Hippocampal formation (tissue), 2 donors: ENCODE measurements around the gene ZFPM1.

Experiments used
- DNase-seq, 2 donors: peaks; one replicate each; lab custom pipeline; 2025; lab: John Stamatoyannopoulos, UW

ZFPM1 gene

GRCh38 chr16:88526008-88526905, 73.2 kb downstream of the ZFPM1 start:
- no peak for DNase-seq

DNA sequence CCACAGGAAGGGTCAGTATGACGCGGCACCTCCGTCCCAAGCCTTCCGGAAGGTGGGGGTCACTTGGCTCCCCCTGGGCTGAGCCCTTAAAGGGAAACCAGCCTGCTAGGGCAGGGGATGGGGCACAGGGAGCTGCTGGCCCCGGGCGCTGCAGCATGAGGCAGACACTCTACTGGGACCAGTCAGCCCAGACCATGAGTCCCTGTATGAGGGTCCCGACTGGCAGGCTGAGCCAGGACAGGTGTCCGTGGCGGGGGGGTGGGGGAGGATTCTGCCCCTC, 73.8 kb downstream of the ZFPM1 start:
- no peak for DNase-seq

- DNase-seq = peak; percentile 25 to 41
Observed at GRCh38 chr16:88527186-88527936, 74.3 kb downstream of the ZFPM1 start.

DNA sequence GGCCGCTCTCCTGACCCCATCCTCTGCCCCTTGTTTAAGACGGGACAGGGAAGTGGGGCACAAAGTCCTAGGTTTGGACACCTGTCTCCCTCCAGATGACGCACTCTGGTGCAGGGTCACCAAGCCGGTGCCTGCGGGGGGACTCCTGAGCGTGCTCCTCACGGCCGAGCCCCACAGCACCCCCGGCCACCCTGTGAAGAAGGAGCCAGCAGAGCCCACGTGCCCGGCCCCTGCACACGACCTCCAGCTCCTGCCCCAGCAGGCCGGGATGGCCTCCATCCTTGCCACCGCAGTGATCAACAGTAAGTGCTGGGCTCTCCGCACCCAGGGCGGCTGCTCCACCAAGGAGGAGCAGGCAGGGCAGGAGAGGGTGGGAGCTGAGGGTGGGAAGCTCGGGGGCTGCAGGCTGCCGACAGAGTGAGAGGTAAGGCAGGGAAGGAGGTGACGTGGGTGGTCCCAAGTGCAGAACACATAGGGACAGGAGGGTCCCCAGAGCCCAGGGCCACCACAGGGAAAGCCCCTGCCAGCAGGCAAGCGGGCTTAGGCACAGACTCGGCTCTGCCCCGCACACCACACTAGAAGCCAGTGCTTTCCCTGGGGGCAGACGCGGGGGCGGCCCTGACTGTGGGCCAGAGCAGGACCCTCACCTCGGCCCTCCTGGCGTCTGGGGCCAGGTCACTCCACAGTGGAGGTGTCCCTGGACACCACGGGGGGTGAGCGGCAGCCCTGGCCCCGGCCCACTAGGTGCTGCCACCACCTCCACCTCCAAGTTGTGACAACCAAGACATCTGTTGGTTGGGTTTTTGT, 75.1 kb downstream of the ZFPM1 start:
- no peak for DNase-seq

DNA sequence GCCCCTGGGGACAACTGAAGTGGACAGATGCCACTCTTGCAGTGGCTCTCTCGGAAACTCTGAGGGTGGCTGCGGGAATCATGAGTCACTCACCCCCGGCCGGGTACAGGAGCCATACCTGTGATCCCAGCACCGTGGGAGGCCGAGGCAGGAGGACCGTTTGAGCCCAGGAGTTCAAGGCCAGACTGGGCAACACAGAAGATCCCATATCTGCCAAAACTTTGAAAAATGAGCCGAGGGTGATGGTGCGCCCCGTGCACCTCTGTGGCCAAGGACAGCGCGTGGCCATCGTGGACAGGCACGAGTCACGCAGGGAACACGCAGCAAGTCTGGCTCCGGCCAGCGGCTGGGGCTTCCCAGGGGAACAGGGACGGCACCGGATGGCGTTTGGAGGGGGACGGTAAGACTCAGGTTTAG, 75.8 kb downstream of the ZFPM1 start:
- no peak for DNase-seq

DNA sequence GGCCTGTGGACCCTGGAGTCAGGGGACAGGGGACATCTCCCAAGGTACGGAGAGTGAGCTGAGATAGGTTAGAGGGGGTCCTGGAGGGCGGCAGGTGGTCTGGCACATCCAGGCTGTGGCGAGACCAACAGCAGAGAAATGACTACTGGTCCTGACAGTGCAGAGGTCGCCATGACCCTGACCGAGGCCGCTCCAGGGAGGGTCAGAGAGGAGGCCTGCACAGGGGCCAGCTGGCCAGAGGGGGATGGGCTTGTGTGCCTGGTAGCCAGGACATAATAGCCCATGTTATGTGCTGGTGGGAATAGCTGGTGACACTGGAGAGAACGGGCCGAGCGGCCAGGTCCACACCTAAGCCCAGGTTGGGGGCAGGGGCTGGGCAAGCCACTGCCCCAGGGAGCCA, 76.5 kb downstream of the ZFPM1 start:
- DNase-seq = no peak

GRCh38 chr16:88530051-88530857, 77.2 kb downstream of the ZFPM1 start:
- no peak for DNase-seq

- no peak for DNase-seq
Observed at GRCh38 chr16:88530858-88531203, 77.8 kb downstream of the ZFPM1 start.

- DNase-seq = no peak
Observed at GRCh38 chr16:88531346-88531745, 78.3 kb downstream of the ZFPM1 start.

DNA sequence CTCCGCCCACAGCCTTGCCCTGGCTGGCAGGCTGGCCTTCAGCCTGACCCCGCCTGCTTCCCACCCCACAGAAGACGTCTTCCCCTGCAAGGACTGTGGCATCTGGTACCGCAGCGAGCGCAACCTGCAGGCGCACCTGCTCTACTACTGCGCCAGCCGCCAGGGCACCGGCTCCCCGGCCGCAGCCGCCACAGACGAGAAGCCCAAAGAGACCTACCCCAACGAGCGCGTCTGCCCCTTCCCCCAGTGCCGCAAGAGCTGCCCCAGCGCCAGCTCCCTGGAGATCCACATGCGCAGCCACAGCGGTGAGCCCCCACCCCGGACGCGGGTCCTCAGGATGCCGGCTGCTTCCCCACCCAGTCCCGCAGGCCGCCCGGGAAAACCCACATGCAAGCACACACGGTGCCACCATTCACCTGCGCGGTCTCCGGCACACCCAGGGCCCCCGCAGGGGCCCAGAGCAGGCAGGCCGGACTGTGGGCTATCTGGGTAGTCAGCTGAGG, 78.9 kb downstream of the ZFPM1 start:
- no peak for DNase-seq

- DNase-seq = no peak
Observed at GRCh38 chr16:88532434-88533241, 79.6 kb downstream of the ZFPM1 start.

- DNase-seq = peak; percentile 10 to 41
Observed at GRCh38 chr16:88533381-88533917, 80.4 kb downstream of the ZFPM1 start.

DNA sequence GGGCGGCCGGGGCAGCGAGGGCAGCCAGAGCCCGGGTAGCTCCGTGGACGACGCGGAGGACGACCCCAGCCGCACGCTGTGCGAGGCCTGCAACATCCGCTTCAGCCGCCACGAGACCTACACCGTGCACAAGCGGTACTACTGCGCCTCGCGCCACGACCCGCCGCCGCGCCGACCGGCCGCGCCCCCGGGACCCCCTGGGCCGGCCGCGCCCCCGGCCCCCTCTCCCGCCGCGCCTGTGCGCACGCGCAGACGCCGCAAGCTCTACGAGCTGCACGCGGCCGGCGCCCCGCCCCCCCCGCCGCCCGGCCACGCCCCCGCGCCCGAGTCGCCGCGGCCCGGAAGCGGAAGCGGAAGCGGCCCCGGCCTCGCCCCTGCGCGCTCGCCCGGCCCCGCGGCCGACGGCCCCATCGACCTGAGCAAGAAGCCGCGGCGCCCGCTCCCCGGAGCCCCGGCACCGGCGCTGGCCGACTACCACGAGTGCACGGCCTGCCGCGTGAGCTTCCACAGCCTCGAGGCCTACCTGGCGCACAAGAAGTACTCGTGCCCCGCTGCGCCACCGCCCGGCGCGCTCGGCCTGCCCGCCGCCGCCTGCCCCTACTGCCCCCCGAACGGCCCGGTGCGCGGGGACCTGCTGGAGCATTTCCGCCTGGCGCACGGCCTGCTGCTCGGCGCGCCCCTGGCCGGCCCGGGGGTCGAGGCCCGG, 81.0 kb downstream of the ZFPM1 start:
- DNase-seq = peak in 1 of 2 donors; percentile 69

DNA sequence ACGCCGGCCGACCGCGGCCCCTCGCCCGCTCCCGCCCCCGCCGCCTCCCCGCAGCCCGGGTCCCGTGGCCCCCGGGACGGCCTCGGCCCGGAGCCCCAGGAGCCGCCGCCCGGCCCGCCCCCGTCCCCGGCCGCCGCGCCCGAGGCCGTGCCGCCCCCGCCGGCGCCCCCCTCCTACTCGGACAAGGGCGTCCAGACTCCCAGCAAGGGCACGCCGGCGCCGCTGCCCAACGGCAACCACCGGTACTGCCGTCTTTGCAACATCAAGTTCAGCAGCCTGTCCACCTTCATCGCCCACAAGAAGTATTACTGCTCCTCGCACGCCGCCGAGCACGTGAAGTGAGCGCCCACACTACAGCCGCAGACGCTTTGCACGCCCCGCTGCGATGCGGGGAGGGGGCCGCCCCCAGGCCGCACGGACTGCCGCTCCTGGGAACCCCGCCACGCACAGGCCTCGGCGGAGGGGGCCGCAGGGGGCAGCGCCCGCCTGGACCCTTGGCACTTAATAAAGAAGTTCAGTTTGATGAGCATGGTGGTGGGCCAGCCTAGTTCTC, 81.6 kb downstream of the ZFPM1 start:
- no peak for DNase-seq

DNA sequence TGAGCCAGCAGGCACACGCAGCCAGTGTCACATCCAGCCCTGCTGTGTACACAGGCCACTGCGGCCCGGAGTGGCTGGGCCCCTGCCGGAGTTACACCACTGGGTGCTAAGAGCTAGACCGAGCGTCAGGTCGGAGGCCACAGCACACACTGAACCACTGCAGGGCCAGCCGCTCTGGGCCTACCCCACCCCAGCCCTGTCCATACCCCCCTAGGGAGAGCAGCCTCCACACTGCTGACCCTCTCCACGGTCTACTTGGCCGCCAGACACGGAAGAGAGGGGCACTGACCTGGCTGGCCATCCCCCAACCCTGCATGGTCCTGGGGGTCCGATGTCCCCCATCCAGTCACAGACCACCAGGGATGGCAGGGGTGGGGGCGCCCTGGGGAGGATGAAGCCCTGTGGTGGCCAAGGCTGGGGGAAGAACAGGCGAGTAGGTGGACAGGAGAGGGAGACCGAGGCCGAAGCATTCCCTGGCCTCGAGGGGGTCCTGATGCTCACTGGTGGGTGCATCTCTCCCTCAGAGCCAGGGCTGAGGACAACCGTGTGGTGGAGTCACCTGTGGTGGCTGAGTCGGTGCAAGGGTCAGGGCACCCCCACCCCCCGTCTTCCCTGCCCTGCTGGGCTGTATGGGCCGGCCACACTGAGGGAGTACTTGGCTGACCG, 82.2 kb downstream of the ZFPM1 start:
- no peak for DNase-seq

GRCh38 chr16:88535857-88536222, 82.8 kb downstream of the ZFPM1 start:
- no peak for DNase-seq

GRCh38 chr16:88536510-88536909, 83.4 kb downstream of the ZFPM1 start:
- DNase-seq = no peak

DNA sequence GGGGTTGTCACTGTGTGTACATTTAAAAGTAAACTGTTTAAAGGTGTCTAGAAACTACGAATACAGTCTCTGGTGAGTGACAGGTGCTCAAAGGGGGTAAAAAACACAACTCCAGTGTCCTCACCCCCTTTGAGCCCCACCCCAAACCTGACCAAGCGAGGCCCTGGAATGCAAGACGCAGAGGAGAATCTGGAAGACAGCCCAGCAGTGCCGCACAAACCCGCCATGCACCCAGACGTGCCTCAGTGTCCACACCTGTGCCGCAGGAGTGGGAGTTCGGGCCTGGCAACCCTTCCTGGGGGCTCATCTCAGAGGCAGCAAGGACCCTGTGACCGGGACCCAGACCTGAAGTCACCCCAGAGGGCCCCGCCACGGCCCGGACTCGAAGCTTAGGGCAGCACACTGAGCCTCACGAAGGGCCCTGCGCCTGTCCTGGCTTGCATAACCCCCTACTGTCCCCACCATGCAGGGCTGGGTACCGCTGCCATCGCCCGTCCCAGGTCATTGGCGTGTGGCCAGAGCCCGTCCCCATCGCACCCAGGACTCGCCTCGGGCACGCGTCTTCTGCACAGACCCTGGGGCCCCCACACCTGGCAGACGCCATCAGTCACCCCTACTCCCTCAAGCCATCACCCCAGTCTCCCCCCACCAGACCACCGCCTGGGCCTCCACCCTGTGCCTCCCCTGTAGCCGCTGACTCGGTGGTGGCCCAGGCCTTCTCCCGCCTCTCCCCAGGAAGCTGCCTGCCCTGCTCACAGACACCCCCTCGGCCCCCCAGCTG, 84.1 kb downstream of the ZFPM1 start:
- no peak for DNase-seq
